ENCODE results near the gene LEF1. TPM values are rescaled to one million over a fixed set of nuclear protein-coding genes. Genes with fewer than 3 reads are reported as not detected.
A peak's percentile ranks its signal among the peaks of the same experiment; 100 is the strongest.

Gene LEF1
- total and polyA plus RNA-seq, 9 of the 15 experiments (the other 6 are each of a cell fraction or from before 2014, with no cell fraction given), result 15.1 to 81.1 (median 29.7) TPM

- no peak for TF ChIP-seq POLR2A (conservative IDR thresholded peaks at IDR 0.05)
Measured at GRCh38 chr4:108047199-108047598, 121.5 kb downstream of the LEF1 start (continued).

- no peaks in the 10 kb centered on the region for H3K9me3 ChIP-seq (replicated peaks; ENCODE audit: control insufficient read depth, insufficient read depth, low read depth, low read length)
- peaks cover 19% of the 10 kb centered on the region; the same call in 1 of the 3 replicates for H3K36me3 ChIP-seq (ENCODE audit: control insufficient read depth, insufficient read depth, low read length)
- BruUV-seq (replicated peaks), result no TSS peak
- ChIA-PET POLR2A (interaction anchor here (0.9 to 1.7 kb wide), 4 partner anchors 10 to 16 kb away, joined by 3 to 6 read pairs (median 5); no protein-coding TSS in a partner anchor), CTCF (ENCODE audit: low intra/inter-chr PET ratio) (no interaction called here)
- intact Hi-C loops (cut with micrococcal nuclease) (no loop called here), in situ Hi-C loops (cut with MboI) (no loop called here)
- H3K27me3 ChIP-seq (ENCODE audit: control insufficient read depth in 2 of 2, insufficient read depth in 2 of 2, low read length in 2 of 2), result no peaks in the 10 kb centered on the region
- H3K4me2 ChIP-seq (ENCODE audit: insufficient read depth, low read length), result no peak overlapping the region
- H3K79me2 ChIP-seq (ENCODE audit: control insufficient read depth, insufficient read depth, low read length), result no peaks in the 10 kb centered on the region
- DNase-seq (ENCODE audit: extremely low read depth in 1 of 4, low spot score in 3 of 4), result peak in 2 of 4 experiments; percentile 11 to 26
- H3K9me1 ChIP-seq (ENCODE audit: control insufficient read depth, insufficient read depth, low read length), result no peaks in the 10 kb centered on the region
- no peak overlapping the region for H3K4me3 ChIP-seq
- H2AFZ ChIP-seq (ENCODE audit: low read depth, low read length), result no peak overlapping the region
- WGBS (ENCODE audit: insufficient coverage, low coverage, missing lambda C conversion rate), result 29% methylated on average over 2 of the region's 3 CpGs
- no peak overlapping the region for H3K27ac ChIP-seq (ENCODE audit: extremely low read depth, low read depth, low read length)
- H3K9ac ChIP-seq (ENCODE audit: insufficient read depth in 1 of 2, low read depth in 2 of 2, low read length in 2 of 2), result peak overlapping the region in 1 of 2 experiments; percentile 0; a peak in 1 of 4 replicates
- FAIRE-seq, result peak; percentile 32
- TF ChIP-seq NR1H2 (CRISPR knock-in tag; IDR thresholded peaks at IDR 0.05), result no peak
- no peak for TF ChIP-seq CAMTA2 (CRISPR knock-in tag; conservative IDR thresholded peaks at IDR 0.05)
- TF ChIP-seq NR2C1 (IDR thresholded peaks at IDR 0.05), result no peak
- no peak for TF ChIP-seq NR2C1 (tag; IDR thresholded peaks at IDR 0.05)
- no peak for TF ChIP-seq ELF4 (CRISPR knock-in tag; IDR thresholded peaks at IDR 0.05)
- TF ChIP-seq FOXK1 (CRISPR knock-in tag; IDR thresholded peaks at IDR 0.05; ENCODE audit: borderline replicate concordance), result no peak
- TF ChIP-seq BCL6 (CRISPR knock-in tag; IDR thresholded peaks at IDR 0.05), result no peak
- no peak for TF ChIP-seq ZEB2 (IDR thresholded peaks at IDR 0.05)
- ATAC-seq, result peak; percentile 57
- peaks cover 0 to 15% of the 10 kb centered on the region in 2 experiments; a peak in 4 of 5 replicates for H3K4me1 ChIP-seq (replicated peaks in 1 of 2; ENCODE audit: control insufficient read depth in 2 of 2, insufficient read depth in 2 of 2, low read length in 2 of 2)
- no peaks in the 10 kb centered on the region for H4K20me1 ChIP-seq (replicated peaks; ENCODE audit: control insufficient read depth, insufficient read depth, low read length)
Measured at GRCh38 chr4:108045687-108046024, 123.1 kb downstream of the LEF1 start.

Measured in K562 (cell line).